Fibroblast of gingiva (primary cell): ENCODE measurements around the gene IGSF9.

Experiments
- DNase-seq: peaks from one replicate; pipeline ENCODE4 v3.0.0-alpha.2; 2011; ENCODE audit warnings: low read depth

The IGSF9 gene

GRCh38 chr1:159946242-159947187 lies 1.1 kb upstream of the IGSF9 start:
- DNase-seq, result no peak

DNA sequence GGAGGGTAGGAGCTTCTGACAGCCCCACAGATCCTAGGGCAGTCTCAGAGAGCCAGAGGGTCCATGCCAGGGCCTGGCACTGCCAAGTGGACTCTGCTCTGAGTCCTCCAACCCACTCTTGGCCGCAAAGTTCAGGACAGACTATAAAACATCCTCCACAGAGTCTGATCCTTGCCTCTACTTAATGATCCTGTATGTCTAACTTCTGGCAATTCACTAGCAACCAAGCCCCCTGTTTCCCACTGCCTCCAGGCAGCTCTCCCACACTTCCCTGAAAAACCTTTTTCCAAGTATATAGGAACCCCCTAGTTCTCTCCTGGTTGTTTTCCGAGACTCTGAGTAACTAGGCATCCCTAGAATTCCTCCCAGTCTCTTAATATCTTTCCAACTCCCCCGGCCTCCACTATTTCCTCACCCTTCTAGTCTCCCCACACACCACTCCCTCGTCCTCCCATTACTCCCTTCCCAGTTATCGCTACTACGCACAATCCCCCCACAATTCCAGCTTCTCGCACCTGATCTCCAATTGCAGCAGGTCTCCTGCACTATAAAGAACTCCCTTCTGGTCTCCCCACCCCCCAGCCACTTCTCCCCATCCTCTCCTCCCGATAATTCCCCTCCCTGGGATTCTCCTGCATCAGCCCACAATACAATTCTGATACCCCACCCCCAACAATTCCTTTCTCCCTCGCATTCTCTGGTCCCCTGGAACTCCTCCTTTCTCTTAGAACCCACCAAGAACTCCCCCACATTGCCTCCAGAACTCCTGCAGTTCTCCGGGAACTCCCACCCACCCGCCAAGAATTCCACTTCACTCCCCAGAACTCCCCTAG lies 574 bp downstream of the IGSF9 start:
- DNase-seq, result no peak

GRCh38 chr1:159943908-159944622 lies 1.3 kb downstream of the IGSF9 start:
- DNase-seq, result no peak

DNA sequence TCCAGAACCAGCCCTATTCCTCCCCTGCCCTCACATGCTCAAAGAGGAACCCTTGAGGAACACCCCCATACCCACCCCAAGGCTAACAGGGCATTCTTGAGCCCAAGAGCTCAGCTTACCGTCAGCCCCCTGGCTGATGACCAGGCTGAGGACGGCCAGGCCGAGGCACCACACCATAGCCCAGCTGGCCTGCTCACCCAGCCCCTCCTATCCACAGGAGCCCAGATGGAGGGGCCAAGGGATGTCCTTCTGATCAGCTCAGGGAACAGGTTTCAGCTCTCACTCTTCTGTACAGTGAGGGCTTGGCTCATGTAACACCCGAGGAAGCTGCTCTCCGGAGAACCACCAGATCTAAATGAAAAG lies 2.2 kb downstream of the IGSF9 start:
- DNase-seq, result no peak

DNA sequence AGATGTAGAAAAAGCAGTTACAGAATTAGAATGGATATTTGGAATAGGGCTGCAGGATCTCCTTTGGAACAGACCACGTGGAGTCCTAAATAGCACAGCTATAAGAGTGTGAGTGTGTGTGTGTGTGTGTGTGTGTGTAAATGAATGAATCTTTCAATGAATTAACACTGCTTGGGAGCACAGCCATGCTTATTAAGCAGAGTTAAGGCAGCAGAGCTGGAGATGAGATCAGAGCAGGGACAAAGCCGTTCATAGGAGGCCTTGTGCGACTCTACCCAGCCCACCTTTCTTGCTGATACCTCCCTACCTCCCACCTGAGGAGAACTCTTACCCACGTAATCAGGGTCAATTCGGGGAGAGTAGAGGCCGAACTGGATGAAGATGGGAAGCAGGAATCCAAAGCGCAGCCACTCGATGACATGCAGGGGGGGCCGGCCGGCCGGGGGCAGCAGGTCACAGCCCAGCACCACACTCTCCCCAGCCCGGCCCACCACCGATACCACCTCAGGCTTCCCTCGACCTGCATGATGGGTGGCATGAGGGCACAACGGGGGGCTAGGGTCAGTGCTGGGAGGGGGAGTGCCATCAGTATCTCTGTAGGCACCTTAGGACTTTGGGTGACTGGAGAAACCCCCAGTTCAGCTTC lies 2.7 kb downstream of the IGSF9 start:
- no peak for DNase-seq

GRCh38 chr1:159941591-159942560 lies 3.5 kb downstream of the IGSF9 start:
- no peak for DNase-seq

- DNase-seq, result no peak
Measured at GRCh38 chr1:159941141-159941540, 4.3 kb downstream of the IGSF9 start.

DNA sequence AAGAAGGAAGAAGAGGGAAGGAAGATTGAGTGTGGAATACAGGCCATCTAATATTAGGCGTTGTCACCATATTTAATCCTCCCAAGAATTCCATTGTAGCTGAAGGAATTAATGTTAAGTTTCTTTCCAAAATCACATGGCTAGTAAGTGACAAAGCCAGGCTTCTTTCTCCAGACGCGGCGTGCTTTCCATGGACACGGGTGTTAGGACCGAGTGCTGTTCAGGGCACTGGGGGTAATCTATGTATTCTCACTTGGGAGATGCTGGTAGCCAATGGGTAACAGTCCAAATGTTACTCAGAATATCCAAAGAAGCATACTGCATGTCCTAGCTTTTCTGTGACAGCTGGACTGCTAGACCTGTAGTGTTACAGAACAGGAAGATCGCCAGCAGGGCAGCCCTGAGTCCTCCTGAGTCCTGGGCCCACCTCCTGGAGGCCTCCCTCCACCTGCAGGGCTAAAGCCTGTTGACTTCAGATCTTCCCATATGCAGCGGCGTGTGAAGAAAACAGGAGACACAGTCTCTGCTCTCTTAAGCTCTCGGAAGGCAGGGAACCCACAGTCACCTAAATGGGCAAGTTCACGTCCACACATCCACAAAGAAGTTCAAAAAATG lies 5.3 kb downstream of the IGSF9 start:
- DNase-seq, result no peak

- DNase-seq, result no peak
Measured at GRCh38 chr1:159939678-159940002, 5.8 kb downstream of the IGSF9 start.

- no peak for DNase-seq
Measured at GRCh38 chr1:159938905-159939677, 6.3 kb downstream of the IGSF9 start.

GRCh38 chr1:159938211-159938852 lies 7.1 kb downstream of the IGSF9 start:
- no peak for DNase-seq

GRCh38 chr1:159937054-159937750 lies 8.2 kb downstream of the IGSF9 start:
- DNase-seq, result no peak

DNA sequence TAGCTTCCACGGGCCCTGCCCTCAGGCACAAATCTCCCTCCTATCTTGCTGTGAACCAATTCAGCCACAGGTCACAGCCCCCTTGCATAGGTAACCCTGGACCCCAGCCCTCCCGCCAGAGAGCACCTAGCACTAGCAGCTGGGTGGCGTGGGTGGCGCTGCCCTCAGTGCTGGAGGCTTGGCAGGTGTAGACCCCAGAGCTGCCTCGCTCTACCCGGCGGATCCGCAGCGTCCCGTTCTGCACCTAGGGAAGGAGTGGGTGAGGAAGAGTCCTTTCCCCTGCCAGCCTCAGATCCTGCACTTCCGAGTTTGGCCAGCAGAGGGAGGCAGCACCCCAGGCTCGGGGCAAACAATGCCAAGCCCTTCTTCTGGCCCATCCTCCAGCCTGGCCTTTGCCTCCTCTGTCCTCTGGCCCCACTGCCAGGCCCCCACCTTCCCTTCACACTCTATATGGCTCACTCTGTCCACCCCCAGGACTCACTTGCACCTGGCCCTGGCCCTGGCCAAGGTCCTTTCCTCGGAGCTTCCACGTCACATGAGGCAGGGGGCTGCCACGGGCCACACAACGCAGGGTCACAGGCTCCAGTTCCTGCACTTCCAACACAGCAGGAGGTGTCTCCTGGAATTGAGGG lies 9.0 kb downstream of the IGSF9 start:
- peak; percentile 15 for DNase-seq

DNA sequence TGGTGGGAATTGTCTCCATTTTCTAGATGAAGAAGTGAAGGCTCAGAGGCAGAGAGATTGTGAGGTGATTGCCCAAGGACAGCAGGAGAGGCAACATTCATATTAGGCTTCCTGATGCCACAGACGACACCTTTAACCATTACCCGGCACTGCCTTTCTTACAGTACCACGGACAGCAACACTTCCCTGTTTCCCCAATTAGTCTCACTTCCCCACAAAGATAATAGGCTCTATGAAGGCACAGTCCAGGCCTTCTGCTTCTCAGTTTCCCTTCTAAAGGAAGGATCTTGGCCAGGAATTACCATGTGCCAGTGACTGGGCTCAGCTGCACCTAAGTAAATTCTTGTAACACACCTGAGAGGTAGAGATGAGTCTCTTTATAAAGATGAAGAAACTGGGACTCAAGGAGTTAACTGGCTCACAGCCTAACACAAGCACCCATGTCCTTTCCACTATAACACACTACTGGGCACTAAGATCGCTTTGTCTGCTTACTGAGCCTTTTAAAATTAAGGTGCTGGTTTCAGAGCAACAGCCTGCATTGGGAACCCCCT lies 9.6 kb downstream of the IGSF9 start:
- no peak for DNase-seq

GRCh38 chr1:159935305-159935704 lies 10.1 kb downstream of the IGSF9 start:
- DNase-seq, result no peak

DNA sequence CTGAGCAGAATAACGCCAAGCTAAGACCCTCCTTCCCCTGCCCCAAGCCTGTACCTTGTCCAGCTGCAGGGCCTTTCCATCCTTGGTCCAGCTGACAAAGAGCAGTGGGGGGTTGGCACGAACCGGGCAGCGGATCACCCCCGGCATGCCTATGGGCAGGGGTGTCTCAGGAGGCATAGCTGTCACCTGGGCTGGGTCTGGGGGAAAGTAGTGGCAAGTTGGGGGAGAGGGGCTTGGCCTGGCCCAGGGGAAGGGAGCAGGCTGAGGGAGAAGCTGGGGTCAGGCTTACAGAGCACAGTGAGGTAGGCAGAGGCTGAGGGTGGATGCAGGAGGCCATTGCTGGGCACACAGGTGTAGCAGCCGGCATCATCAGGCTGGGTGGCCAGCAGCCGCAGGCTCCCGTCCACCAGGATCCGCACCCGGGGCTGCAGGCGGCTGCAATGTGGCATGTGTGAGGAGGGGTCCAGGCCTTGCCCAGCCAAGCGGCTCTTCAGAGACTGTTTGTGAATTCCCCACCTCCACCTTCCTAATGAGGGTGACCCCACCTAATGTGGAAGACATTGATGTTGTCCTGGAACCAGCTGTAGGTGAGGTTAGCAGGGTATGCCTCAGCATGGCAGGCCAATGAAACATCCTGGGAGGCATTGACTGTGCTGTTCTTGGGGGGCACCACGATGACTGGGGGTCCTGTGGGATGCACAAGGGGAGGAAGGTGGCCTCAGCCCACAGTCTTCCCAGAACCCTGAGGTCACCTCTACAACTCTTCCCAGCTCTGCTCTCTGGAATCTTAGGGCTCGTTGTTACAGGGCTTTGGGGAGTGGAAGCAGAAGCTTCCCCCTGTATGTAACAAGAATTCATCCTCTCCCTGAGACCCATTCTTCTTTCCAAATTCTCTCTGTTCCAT lies 11.0 kb downstream of the IGSF9 start:
- DNase-seq, result no peak

DNA sequence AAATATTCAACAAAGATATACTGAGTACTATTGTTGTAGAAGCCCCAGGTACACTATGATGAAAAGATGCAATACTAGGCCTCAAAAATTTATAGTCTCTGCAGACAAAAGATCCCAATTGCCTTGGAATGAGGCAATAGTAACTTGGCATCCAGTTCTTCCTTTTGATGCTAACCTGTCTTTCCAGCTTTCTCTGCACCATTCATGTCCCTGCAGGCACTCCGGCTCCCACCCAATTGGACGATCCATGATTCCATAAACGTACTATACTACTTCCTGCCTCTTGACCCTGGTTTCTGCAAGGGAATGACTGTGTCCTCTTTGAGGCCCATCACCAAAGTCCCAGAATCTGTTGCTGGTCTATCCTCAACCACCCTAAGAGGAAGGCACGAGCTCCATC lies 12.1 kb downstream of the IGSF9 start:
- no peak for DNase-seq
